ENCODE results near the gene PPP1R12B. TPM values are rescaled to one million over a fixed set of nuclear protein-coding genes. Genes with fewer than 3 reads are reported as not detected.

The PPP1R12B gene
- total RNA-seq, 2 donors from 2014 or later: 420 to 821 TPM

DNA sequence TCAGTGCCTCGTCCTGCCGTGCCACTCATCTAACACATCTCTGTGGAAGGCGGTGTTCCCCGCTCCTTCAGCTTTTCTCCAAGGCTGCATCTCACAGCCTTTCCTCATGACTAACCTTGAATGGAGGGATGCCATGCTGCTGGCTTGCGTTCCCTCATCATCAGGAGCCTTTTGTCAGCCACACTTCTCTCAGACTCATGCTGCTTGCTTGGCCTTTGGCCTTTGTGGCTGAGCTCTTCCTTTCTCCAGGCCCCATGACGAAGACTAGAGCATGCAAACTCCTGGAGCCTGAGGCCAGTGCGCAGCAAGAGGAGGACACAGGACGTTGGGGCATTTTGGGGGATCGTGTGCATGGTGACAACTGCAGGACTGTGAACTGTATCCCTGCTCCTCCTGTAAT lies 291.0 kb downstream of the PPP1R12B start:
- peaks cover 0 to 23% of the 10 kb centered on the region in 2 donors for H3K4me1 ChIP-seq
- TF ChIP-seq, protein P1, sequence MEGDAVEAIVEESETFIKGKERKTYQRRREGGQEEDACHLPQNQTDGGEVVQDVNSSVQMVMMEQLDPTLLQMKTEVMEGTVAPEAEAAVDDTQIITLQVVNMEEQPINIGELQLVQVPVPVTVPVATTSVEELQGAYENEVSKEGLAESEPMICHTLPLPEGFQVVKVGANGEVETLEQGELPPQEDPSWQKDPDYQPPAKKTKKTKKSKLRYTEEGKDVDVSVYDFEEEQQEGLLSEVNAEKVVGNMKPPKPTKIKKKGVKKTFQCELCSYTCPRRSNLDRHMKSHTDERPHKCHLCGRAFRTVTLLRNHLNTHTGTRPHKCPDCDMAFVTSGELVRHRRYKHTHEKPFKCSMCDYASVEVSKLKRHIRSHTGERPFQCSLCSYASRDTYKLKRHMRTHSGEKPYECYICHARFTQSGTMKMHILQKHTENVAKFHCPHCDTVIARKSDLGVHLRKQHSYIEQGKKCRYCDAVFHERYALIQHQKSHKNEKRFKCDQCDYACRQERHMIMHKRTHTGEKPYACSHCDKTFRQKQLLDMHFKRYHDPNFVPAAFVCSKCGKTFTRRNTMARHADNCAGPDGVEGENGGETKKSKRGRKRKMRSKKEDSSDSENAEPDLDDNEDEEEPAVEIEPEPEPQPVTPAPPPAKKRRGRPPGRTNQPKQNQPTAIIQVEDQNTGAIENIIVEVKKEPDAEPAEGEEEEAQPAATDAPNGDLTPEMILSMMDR (IDR thresholded peaks at IDR 0.05): no peak
- H3K27me3 ChIP-seq: peaks cover 10 to 11% of the 10 kb centered on the region in 2 donors

DNA sequence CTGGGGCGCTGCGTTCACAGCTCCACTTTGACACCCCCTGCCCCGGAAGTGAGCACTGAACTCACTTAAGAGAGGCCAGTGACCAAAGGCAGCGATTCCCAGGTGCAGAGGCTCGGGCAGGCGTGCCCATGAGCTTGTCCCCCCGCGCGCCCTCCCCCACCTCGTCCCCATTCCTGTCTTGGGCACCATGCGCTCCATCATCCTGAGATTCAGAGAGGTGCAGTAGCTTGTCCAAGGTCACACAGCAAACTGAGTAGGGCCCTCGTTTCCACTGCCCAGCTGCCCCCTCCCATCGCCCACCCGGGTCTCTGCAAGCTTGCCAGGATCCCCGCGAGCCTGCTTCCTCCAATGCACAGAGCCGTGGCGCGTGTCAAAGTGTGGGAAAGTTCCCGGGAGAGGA lies 293.7 kb downstream of the PPP1R12B start:
- no peaks in the 10 kb centered on the region for H3K36me3 ChIP-seq
- H3K4me1 ChIP-seq: peaks cover 0 to 23% of the 10 kb centered on the region in 2 donors
- TF ChIP-seq, protein P1 (IDR thresholded peaks at IDR 0.05): no peak

More for the DNA sequence above, 291.0 kb downstream of the PPP1R12B start:
- DNase-seq (ENCODE audit: low spot score): no peak
- H3K9me3 ChIP-seq: no peaks in the 10 kb centered on the region
- H3K36me3 ChIP-seq: no peaks in the 10 kb centered on the region
- no peak overlapping the region for H3K27ac ChIP-seq
- no peak overlapping the region for H3K4me3 ChIP-seq

More for the DNA sequence above, 293.7 kb downstream of the PPP1R12B start:
- H3K27me3 ChIP-seq: peaks cover 10 to 11% of the 10 kb centered on the region in 2 donors
- H3K27ac ChIP-seq: no peak overlapping the region
- peak overlapping the region in 1 of 2 donors; percentile 44 for H3K4me3 ChIP-seq
- no peak for DNase-seq (ENCODE audit: low spot score)
- H3K9me3 ChIP-seq: no peaks in the 10 kb centered on the region

Other genes with a start within 250 kb of the PPP1R12B start
- gene GPR37L1, start 225.8 kb upstream of the PPP1R12B start, total RNA-seq: under 1 TPM in 1 of 2 donors, not detected in 1; 0.07 TPM
- 10 to 100 TPM; 30.8 to 41.6 TPM for gene ARL8A, start 204.0 kb upstream of the PPP1R12B start, total RNA-seq
- under 1 TPM; 0.41 to 0.63 TPM for gene PTPN7, start 188.1 kb upstream of the PPP1R12B start, total RNA-seq
- gene LGR6, start 154.9 kb upstream of the PPP1R12B start, total RNA-seq: 10 to 100 TPM in 1 of 2 donors, 1 to 10 TPM in 1; 5.5 to 17.0 TPM
- gene UBE2T, start 6.8 kb upstream of the PPP1R12B start, total RNA-seq: 10 to 100 TPM in 1 of 2 donors, 1 to 10 TPM in 1; 9.7 to 10.2 TPM

All from right atrium auricular region (tissue), 2 donors.